Trophoblast cell (in vitro differentiated cells and primary cell): ENCODE results near the gene LGALS7B.
A peak's percentile ranks its signal among the peaks of the same experiment; 100 is the strongest.
"Not testable (repeated sequence)": the region's sequence is repeated elsewhere in the genome, so short reads cannot be mapped to it uniquely, and the experiment has no call there.

Experiments
- DNase-seq, 2 donors: peaks; one replicate each; pipeline ENCODE4 v3.0.0-alpha.2; 2016
- H2AFZ ChIP-seq: 2 replicates; pipeline ENCODE4 v1.6.1; 2013; ENCODE audit warnings: low read length, moderate library complexity, mild to moderate bottlenecking; ENCODE audit not compliant: insufficient read depth, poor library complexity
- H2AK5ac ChIP-seq: 2 replicates; pipeline ENCODE4 v1.6.1; 2013; ENCODE audit warnings: mild to moderate bottlenecking, low read length
- H2BK120ac ChIP-seq: 2 replicates; pipeline ENCODE4 v1.6.1; 2013; ENCODE audit warnings: low read length, mild to moderate bottlenecking, moderate library complexity; ENCODE audit not compliant: insufficient read depth, poor library complexity
- H2BK12ac ChIP-seq: 2 replicates; pipeline ENCODE4 v1.6.1; 2013; ENCODE audit warnings: mild to moderate bottlenecking, low read length, moderate library complexity
- H2BK5ac ChIP-seq: 2 replicates; pipeline ENCODE4 v1.6.1; 2013; ENCODE audit warnings: low read length, low read depth, moderate library complexity, mild to moderate bottlenecking; ENCODE audit not compliant: poor library complexity
- H3K14ac ChIP-seq: 2 replicates; pipeline ENCODE4 v1.6.1; 2013; ENCODE audit warnings: mild to moderate bottlenecking, low read length
- H3K18ac ChIP-seq: 2 replicates; pipeline ENCODE4 v1.6.1; 2013; ENCODE audit warnings: mild to moderate bottlenecking, low read length
- H3K23ac ChIP-seq: 2 replicates; pipeline ENCODE4 v1.6.1; 2013; ENCODE audit warnings: low read length
- H3K27ac ChIP-seq: 2 replicates; pipeline ENCODE4 v1.5.1; 2013; ENCODE audit warnings: low read depth, mild to moderate bottlenecking, inconsistent platforms, low read length, moderate library complexity
- H3K27me3 ChIP-seq: 2 replicates; pipeline ENCODE4 v1.6.1; 2013; ENCODE audit warnings: inconsistent platforms, mild to moderate bottlenecking, low read length, moderate library complexity; ENCODE audit not compliant: insufficient read depth
- H3K36me3 ChIP-seq, 2 experiments: 1 replicate in 1 of 2; 2 replicates in 1 of 2; pipeline ENCODE4 v1.6.1; 2013; ENCODE audit warnings: low read length in 2 of 2, mild to moderate bottlenecking in 2 of 2, moderate library complexity in 1 of 2; ENCODE audit not compliant: insufficient read depth in 2 of 2, control insufficient read depth in 1 of 2
- H3K4ac ChIP-seq: 2 replicates; pipeline ENCODE4 v1.6.1; 2013; ENCODE audit warnings: low read depth, mild to moderate bottlenecking, low read length, moderate library complexity
- H3K4me1 ChIP-seq, 2 experiments: 1 replicate in 1 of 2; 2 replicates in 1 of 2; pipeline ENCODE4 v1.6.1; 2013; ENCODE audit warnings: low read length in 2 of 2, mild to moderate bottlenecking in 2 of 2, moderate library complexity in 1 of 2; ENCODE audit not compliant: insufficient read depth in 2 of 2, control insufficient read depth in 1 of 2
- H3K4me2 ChIP-seq: 2 replicates; pipeline ENCODE4 v1.6.1; 2013; ENCODE audit warnings: inconsistent platforms, mild to moderate bottlenecking, low read length, moderate library complexity
- H3K4me3 ChIP-seq: 2 replicates; pipeline ENCODE4 v1.5.1; 2013; ENCODE audit warnings: mild to moderate bottlenecking, low read depth, low read length, inconsistent platforms
- H3K79me1 ChIP-seq: one replicate; pipeline ENCODE4 v1.6.1; 2013; ENCODE audit warnings: low read length
- H3K79me2 ChIP-seq: 2 replicates; pipeline ENCODE4 v1.6.1; 2013; ENCODE audit warnings: low read length, mild to moderate bottlenecking; ENCODE audit not compliant: control insufficient read depth, insufficient read depth, poor library complexity
- H3K9ac ChIP-seq: 2 replicates; pipeline ENCODE4 v1.6.1; 2013; ENCODE audit warnings: mild to moderate bottlenecking, low read length
- H3K9me3 ChIP-seq: 2 replicates; pipeline ENCODE4 v1.6.1; 2013; ENCODE audit warnings: low read depth, mild to moderate bottlenecking, control low read depth, inconsistent platforms, low read length; ENCODE audit not compliant: insufficient read depth
- H4K12ac ChIP-seq: 2 replicates; pipeline ENCODE4 v1.6.1; 2013; ENCODE audit warnings: low read depth, mild to moderate bottlenecking, low read length, moderate library complexity
- H4K8ac ChIP-seq: 2 replicates; pipeline ENCODE4 v1.6.1; 2013; ENCODE audit warnings: low read depth, mild to moderate bottlenecking, low read length, moderate library complexity
- H4K91ac ChIP-seq: one replicate; pipeline ENCODE4 v1.6.1; 2013; ENCODE audit warnings: low read depth, mild to moderate bottlenecking, low read length, moderate library complexity
- WGBS: extraction: QIAGEN DNeasy Blood & Tissue Kit; methylation state at CpG from one replicate; pipeline ENCODE4 v1.1.7; 2013; ENCODE audit warnings: missing lambda C conversion rate; ENCODE audit not compliant: insufficient read length, insufficient coverage; ENCODE audit errors: extremely low coverage; 5-methylcytosine and 5-hydroxymethylcytosine counted together

LGALS7B gene

DNA sequence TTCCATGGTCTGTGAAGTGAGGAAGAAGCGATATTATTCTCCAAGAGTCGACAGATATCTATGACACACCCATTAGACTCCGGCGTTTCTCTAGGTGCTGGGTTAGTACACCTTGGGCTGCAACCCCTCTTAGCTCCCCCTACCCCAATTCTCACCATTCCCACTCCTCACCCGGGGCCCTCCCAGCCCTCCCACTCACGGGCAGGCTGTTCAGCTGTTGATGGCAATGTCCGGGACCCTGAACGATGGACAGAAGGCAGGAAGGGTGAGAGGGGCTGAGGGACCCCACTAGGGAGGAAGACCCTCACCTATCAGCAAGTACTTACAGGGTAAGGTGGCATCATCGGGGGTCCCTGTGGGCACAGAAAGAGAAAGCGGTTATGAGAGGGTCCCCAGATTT lies 14.5 kb downstream of the LGALS7B start:
- DNase-seq = no peak
- Histone ChIP-seq H3K4me1 (no peaks in the 10 kb centered on the region), H3K4me2 (no peak overlapping the region), H3K14ac (no peak overlapping the region), H3K18ac (no peak overlapping the region), H2AK5ac (peak overlapping the region; percentile 36), H3K4me3 (no peak overlapping the region), H4K8ac (no peak overlapping the region), H3K79me2 (no peaks in the 10 kb centered on the region), H2BK12ac (no peak overlapping the region), H3K27me3 (no peaks in the 10 kb centered on the region), H3K9me3 (no peaks in the 10 kb centered on the region), H4K12ac (no peak overlapping the region), H3K27ac (no peak overlapping the region), H2BK5ac (no peak overlapping the region), H2BK120ac (no peak overlapping the region), H4K91ac (no peak overlapping the region), H2AFZ (no peak overlapping the region), H3K79me1 (no peaks in the 10 kb centered on the region), H3K36me3 (no peaks in the 10 kb centered on the region), H3K4ac (no peak overlapping the region), H3K23ac (no peak overlapping the region), H3K9ac (no peak overlapping the region)
- no CpG with 5 or more reads among the region's 10 CpGs for WGBS

DNA sequence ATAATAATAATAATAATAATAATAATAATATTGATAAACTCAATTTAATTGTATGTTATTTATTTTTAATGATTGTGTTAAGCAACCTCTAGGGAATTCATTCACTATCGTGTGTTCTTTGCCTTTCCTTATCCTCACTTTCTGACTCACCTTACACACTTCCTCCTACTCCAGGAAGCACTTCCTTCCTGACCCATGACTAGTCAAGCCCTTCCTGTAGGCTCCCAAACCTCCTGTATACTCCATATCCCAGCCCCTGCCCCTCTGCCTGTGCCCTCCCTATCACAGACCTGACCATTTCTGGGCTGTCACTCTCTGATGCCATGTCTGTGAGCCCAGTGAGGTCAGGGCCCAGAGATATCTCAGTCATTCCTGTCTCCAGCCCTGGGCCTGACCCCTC lies 16.2 kb downstream of the LGALS7B start:
- Histone ChIP-seq H4K8ac (peak overlapping the region; percentile 76), H3K27me3 (no peaks in the 10 kb centered on the region), H3K4me2 (no peak overlapping the region), H3K9ac (no peak overlapping the region), H2BK5ac (no peak overlapping the region), H3K36me3 (no peaks in the 10 kb centered on the region), H3K4me3 (no peak overlapping the region), H2BK12ac (no peak overlapping the region), H2AK5ac (peak overlapping the region; percentile 47), H3K23ac (no peak overlapping the region), H3K14ac (peak overlapping the region; percentile 2), H2BK120ac (no peak overlapping the region), H4K12ac (no peak overlapping the region), H3K79me1 (no peaks in the 10 kb centered on the region), H3K79me2 (no peaks in the 10 kb centered on the region), H3K4me1 (no peaks in the 10 kb centered on the region), H2AFZ (peak overlapping the region; percentile 35), H3K18ac (peak overlapping the region; percentile 3), H3K27ac (no peak overlapping the region), H4K91ac (no peak overlapping the region), H3K4ac (no peak overlapping the region), H3K9me3 (no peaks in the 10 kb centered on the region)
- WGBS = no CpG with 5 or more reads among the region's 1 CpG
- no peak for DNase-seq

DNA sequence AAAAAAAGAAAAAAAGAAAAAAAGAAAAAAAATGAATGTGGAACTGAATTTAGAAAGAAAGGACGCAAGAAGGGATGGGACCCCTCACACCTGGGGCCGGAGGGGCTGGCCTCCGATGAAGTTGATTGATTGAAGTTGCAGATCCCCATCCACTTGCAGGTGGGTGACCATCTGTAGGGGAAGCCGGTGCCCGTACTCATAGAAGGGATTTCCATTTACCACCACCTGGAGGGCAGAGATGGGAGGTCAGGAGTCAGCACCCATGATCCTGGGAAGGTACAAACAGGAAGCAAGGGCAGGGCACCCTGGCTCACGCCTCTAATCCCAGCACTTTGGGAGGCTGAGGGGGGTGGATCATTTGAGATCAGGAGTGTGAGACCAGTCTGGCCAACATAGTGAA lies 17.4 kb downstream of the LGALS7B start:
- Histone ChIP-seq H2AFZ (no peak overlapping the region), H3K18ac (no peak overlapping the region), H3K4me1 (no peaks in the 10 kb centered on the region), H2BK120ac (no peak overlapping the region), H3K4me3 (no peak overlapping the region), H3K4me2 (no peak overlapping the region), H3K79me2 (no peaks in the 10 kb centered on the region), H3K79me1 (no peaks in the 10 kb centered on the region), H3K9me3 (no peaks in the 10 kb centered on the region), H4K12ac (no peak overlapping the region), H3K36me3 (no peaks in the 10 kb centered on the region), H3K27ac (no peak overlapping the region), H3K4ac (no peak overlapping the region), H2BK12ac (no peak overlapping the region), H4K91ac (no peak overlapping the region), H3K23ac (no peak overlapping the region), H3K14ac (no peak overlapping the region), H2AK5ac (no peak overlapping the region), H3K27me3 (no peaks in the 10 kb centered on the region), H3K9ac (no peak overlapping the region), H4K8ac (no peak overlapping the region), H2BK5ac (no peak overlapping the region)
- DNase-seq = no peak
- WGBS = no CpG with 5 or more reads among the region's 6 CpGs

DNA sequence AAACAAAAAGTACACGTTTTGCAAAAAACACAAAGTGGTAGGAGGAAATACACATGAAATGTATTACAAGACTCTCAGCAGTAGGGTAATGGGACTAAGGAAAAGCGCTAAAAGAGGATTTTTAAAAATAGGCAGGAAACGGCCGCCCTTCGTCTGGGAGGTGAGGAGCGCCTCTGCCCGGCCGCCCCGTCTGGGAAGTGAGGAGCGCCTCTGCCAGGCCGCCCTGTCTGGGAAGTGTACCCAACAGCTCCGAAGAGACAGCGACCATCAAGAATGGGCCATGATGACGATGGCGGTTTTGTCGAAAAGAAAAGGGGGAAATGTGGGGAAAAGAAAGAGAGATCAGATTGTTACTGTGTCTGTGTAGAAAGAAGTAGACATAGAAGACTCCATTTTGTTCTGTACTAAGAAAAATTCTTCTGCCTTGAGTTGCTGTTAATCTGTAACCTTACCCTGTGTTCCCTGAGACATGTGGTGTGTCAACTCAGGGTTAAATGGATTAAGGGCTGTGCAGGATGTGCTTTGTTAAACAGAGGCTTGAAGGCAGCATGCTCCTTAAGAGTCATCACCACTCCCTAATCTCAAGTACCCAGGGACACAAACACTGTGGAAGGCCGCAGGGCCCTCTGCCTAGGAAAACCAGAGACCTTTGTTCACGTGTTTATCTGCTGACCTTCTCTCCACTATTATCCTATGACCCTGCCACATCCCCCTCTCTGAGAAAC lies 18.5 kb downstream of the LGALS7B start:
- not testable (repeated sequence) for H4K91ac ChIP-seq, H2AK5ac ChIP-seq, H2BK5ac ChIP-seq, H4K8ac ChIP-seq, H3K4me3 ChIP-seq, H3K4me2 ChIP-seq, H3K9ac ChIP-seq, H2BK120ac ChIP-seq, H3K27me3 ChIP-seq, H3K23ac ChIP-seq, H2AFZ ChIP-seq, H3K4me1 ChIP-seq, H2BK12ac ChIP-seq, H3K27ac ChIP-seq, H3K4ac ChIP-seq, H3K9me3 ChIP-seq, H3K79me2 ChIP-seq, H4K12ac ChIP-seq, H3K79me1 ChIP-seq, H3K18ac ChIP-seq, H3K36me3 ChIP-seq, H3K14ac ChIP-seq, DNase-seq
- WGBS = no CpG with 5 or more reads among the region's 18 CpGs
